Esophagus muscularis mucosa (tissue), 4 donors: ENCODE data around the gene PDS5A. TPM values are rescaled to one million over a fixed set of nuclear protein-coding genes. Genes with fewer than 3 reads are reported as not detected.

Source experiments
- DNase-seq: peaks from one replicate; pipeline ENCODE4 v3.0.0-alpha.2; 2017; ENCODE audit errors: extremely low spot score
- H3K27ac ChIP-seq, 4 donors: fragments of 200-600 bp; sonication (generic); replicated peaks in 1 of 4; 1 replicate in 3 of 4; 2 replicates in 1 of 4; pipeline ENCODE4 v1.5.1; 2016 to 2019; ENCODE audit warnings: mild to moderate bottlenecking in 1 of 4
- H3K27me3 ChIP-seq, 4 donors: fragments of 200-600 bp; sonication (generic); one replicate each; pipeline versions ENCODE4 v1.5.1 to v1.6.0; 2016 to 2019
- H3K36me3 ChIP-seq, 4 donors: fragments of 200-600 bp; sonication (generic); one replicate each; pipeline ENCODE4 v1.5.1; 2016 to 2019
- H3K4me1 ChIP-seq, 4 donors: fragments of 200-600 bp; sonication (generic); one replicate each; pipeline ENCODE4 v1.5.1; 2016 to 2019
- H3K4me3 ChIP-seq, 4 donors: fragments of 200-600 bp; sonication (generic); 1 replicate in 2 of 4; 2 replicates in 2 of 4; pipeline ENCODE4 v1.5.1; 2016 to 2019; ENCODE audit warnings: mild to moderate bottlenecking in 4 of 4, moderate library complexity in 1 of 4
- H3K9me3 ChIP-seq, 4 donors: fragments of 200-600 bp; sonication (generic); 1 replicate in 3 of 4; 2 replicates in 1 of 4; pipeline ENCODE4 v1.5.1; 2016 to 2019
- EP300 ChIP-seq: sonication (generic); formaldehyde crosslinking; IDR thresholded peaks from one replicate; pipeline ENCODE4 v1.6.1; 2017; ENCODE audit warnings: antibody characterized with exemption
- POLR2A ChIP-seq: fragments of 450-650 bp; IDR thresholded peaks from one replicate; pipeline ENCODE4 v1.6.1; 2017; ENCODE audit warnings: antibody characterized with exemption, moderate library complexity, mild to moderate bottlenecking, low read depth
- POLR2AphosphoS5 ChIP-seq, 2 donors: sonication (generic); formaldehyde crosslinking; IDR thresholded peaks; one replicate each; pipeline ENCODE4 v1.6.1; 2017; ENCODE audit warnings: antibody characterized with exemption in 2 of 2
- WGBS: methylation state at CpG from one replicate; pipeline ENCODE4 v1.1.5; 2018; 5-methylcytosine and 5-hydroxymethylcytosine counted together
- intact Hi-C: fragments of 100-400 bp; cut with DNase I; formaldehyde crosslinking; loops from one replicate; pipeline ENCODE4 v1.15.1; 2023
- total RNA-seq, 4 donors: library from RNA; depleted of rRNA; stranded (reverse); fragments of >200 nt; gene quantifications; one replicate each; pipeline versions ENCODE4 v1.1.0 to v1.2.1, GENCODE V29; 2016
- TF ChIP-seq, protein P1 (sequence below), 3 experiments: fragments of 200-600 bp in 2 of 3; fragments of 450-650 bp in 1 of 3; sonication (generic) in 2 of 3; IDR thresholded peaks; one replicate each; pipeline ENCODE4 v1.5.1; 2017 to 2019; ENCODE audit warnings: antibody characterized with exemption in 3 of 3, mild to moderate bottlenecking in 2 of 3, moderate library complexity in 1 of 3

Gene PDS5A
- total RNA-seq, 4 donors from 2014 or later: 48.2 to 56.1 (median 51.3) TPM

DNA sequence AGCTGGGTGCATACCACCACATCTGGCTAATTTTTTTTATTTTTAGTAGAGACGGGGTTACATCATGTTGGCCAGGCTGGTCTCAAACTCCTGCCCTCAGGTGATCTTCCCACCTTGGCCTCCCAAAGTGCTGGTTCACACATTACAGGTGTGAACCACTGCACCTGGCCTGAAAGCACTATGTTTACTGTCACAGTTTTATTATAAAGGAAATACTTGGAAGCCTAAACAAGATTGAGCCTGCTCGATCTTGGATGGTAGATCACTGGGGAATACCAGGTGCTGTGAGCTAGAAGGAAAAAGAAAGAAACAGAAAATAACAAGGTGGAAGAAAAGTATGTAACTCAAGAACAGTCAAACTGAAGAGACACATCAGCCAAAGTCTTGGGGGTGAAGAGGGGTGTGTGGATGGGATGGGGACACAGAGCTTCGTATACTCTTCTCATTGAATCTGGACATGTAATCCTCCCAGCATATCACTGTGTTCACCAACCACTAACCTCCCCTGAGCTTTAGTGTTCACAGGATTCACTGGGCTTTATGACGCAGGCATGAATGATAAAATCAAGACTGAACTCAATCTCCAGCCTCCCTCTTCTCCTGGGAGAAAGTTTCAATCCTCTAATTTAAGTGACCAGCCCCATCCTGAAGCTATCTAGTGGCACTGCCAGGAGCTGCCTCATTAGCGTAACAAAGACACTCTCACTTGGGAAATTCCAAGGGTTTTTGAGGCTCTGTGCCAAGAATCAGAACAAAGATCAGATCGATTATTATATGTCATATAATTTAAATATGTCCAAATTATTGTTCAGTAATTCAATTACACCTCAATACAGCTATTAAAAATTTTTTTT is 40.9 kb downstream of the PDS5A start:
- Histone ChIP-seq H3K9me3 (no peaks in the 10 kb centered on the region), H3K27ac (no peak overlapping the region), H3K27me3 (no peaks in the 10 kb centered on the region), H3K4me1 (peaks cover 17 to 32% (median 25%) of the 10 kb centered on the region in 4 donors), H3K4me3 (no peak overlapping the region), H3K36me3 (peaks cover 0 to 5% (median 0%) of the 10 kb centered on the region in 4 donors)
- DNase-seq: no peak
- no peak for TF ChIP-seq POLR2A
- TF ChIP-seq EP300: no peak
- TF ChIP-seq POLR2AphosphoS5 (IDR thresholded peaks at IDR 0.05): no peak
- TF ChIP-seq, protein P1, sequence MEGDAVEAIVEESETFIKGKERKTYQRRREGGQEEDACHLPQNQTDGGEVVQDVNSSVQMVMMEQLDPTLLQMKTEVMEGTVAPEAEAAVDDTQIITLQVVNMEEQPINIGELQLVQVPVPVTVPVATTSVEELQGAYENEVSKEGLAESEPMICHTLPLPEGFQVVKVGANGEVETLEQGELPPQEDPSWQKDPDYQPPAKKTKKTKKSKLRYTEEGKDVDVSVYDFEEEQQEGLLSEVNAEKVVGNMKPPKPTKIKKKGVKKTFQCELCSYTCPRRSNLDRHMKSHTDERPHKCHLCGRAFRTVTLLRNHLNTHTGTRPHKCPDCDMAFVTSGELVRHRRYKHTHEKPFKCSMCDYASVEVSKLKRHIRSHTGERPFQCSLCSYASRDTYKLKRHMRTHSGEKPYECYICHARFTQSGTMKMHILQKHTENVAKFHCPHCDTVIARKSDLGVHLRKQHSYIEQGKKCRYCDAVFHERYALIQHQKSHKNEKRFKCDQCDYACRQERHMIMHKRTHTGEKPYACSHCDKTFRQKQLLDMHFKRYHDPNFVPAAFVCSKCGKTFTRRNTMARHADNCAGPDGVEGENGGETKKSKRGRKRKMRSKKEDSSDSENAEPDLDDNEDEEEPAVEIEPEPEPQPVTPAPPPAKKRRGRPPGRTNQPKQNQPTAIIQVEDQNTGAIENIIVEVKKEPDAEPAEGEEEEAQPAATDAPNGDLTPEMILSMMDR (IDR thresholded peaks at IDR 0.05): no peak
- 92% methylated on average over 6 of the region's 6 CpGs for WGBS
- intact Hi-C loops: no loop called here

DNA sequence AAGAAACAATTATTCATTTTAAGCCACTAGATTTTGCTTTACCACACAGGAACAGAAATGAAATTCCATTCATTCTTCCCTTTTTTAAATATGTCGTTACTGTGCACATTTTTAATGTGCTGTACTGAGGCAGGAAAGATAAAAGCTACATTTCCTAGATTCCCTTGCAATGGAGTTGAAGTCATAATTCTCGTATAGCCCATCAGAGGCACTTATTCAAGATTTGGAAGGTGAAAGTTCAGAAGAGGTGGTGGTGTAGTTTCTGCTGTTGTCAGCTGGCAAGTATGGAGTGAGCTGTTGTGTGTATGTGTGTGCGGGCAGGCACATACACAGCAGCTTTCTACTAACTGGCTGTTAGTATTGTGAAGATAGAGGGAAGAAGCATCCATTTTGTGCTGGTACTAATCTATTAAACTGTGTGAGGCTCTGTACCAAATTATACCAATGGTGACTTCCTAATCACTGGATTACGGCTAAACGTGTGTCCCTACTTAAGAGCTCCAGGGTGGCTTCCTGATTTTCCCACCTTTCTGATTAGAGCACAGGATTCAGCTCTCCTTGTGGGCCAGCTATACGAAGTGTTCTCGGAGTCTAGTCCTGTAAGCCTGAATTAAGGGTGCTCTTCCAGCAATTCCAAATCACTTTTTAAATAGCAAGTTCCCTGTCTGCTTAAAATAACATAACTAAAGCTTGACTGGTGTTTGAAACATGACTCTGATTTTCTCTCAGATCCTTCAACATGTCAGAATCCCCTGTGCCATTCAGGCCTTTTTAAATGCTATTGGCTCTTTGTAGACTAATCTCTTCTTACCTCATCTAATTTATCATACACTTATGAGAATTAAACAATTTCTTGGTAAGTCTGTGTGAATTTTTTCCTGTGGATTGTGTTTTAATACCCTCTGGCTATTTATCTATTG is 43.8 kb downstream of the PDS5A start:
- TF ChIP-seq POLR2AphosphoS5 (IDR thresholded peaks at IDR 0.05): no peak
- TF ChIP-seq POLR2A: no peak
- TF ChIP-seq, protein P1 (IDR thresholded peaks at IDR 0.05): no peak
- TF ChIP-seq EP300: no peak
- peaks cover 0 to 5% (median 0%) of the 10 kb centered on the region in 4 donors for H3K36me3 ChIP-seq
- 29% methylated on average over 7 of the region's 7 CpGs for WGBS
- no peak overlapping the region for H3K4me3 ChIP-seq
- no peaks in the 10 kb centered on the region for H3K27me3 ChIP-seq
- H3K27ac ChIP-seq: no peak overlapping the region
- DNase-seq: no peak
- intact Hi-C loops: no loop called here
- peaks cover 16 to 27% (median 22%) of the 10 kb centered on the region in 4 donors for H3K4me1 ChIP-seq
- H3K9me3 ChIP-seq: no peaks in the 10 kb centered on the region

DNA sequence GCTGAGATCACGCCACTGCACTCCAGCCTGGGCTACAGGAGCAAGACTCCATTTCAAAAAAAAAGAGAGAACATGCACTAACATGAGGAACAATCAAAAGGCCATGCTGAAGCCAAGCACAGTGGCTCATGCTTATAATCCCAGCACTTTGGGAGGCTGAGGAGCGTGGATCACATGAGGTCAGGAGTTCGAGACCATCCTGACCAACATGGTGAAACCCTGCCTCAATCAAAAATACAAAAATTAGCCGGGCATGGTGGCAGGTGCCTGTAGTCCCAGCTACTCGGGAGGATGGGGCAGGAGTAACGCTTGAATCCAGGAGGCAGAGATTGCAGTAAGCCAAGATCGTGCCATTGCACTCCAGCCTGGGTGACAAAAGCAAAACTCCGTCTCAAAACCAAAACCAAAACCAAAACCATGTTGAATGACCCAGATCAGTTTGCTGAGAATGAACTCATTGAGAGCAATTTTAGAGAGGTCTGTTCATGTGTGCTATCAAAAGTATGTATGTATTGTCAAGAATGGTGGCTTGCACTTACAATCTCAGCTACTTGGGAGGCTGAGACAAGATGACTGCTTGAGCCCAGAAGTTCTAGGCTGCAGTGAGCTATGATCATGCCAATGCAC is 44.8 kb downstream of the PDS5A start:
- H3K4me1 ChIP-seq: peaks cover 16 to 30% (median 22%) of the 10 kb centered on the region in 4 donors
- WGBS: 91% methylated on average over 8 of the region's 8 CpGs
- intact Hi-C loops: no loop called here

DNA sequence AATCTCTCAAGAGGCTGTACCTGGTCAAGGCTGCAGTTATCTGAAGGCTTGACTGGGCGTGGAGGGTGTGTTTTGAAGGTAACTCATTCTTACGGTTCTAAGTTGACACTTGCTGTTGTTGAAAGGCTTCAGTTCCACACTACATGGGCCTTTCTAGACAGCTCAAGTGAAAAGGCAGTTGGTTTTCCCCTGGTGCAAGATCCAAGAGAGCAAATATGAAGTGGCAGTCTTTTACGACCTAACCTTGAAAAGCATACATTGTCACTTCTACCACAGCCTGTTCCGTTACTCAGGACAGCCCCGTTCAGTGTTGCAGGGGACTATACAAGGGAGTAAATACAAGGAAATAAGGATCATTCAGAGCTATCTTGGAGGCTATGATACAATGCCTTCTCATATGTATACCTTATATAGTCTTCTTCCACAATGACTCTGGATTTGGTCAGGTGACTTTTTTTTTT is 46.2 kb downstream of the PDS5A start:
- TF ChIP-seq POLR2AphosphoS5 (IDR thresholded peaks at IDR 0.05): no peak
- TF ChIP-seq, protein P1 (IDR thresholded peaks at IDR 0.05): no peak
- TF ChIP-seq POLR2A: no peak
- DNase-seq: no peak
- no peak overlapping the region for H3K27ac ChIP-seq
- no peaks in the 10 kb centered on the region for H3K9me3 ChIP-seq
- WGBS: 92% methylated on average over 5 of the region's 5 CpGs
- intact Hi-C loops: no loop called here
- no peak overlapping the region for H3K4me3 ChIP-seq
- peaks cover 0 to 10% (median 2%) of the 10 kb centered on the region in 4 donors for H3K36me3 ChIP-seq
- no peaks in the 10 kb centered on the region for H3K27me3 ChIP-seq
- peaks cover 16 to 28% (median 20%) of the 10 kb centered on the region in 4 donors for H3K4me1 ChIP-seq

More for the DNA sequence above, 44.8 kb downstream of the PDS5A start:
- no peak for DNase-seq
- H3K27me3 ChIP-seq: no peaks in the 10 kb centered on the region
- no peak overlapping the region for H3K4me3 ChIP-seq
- no peak for TF ChIP-seq POLR2AphosphoS5 (IDR thresholded peaks at IDR 0.05)
- no peak for TF ChIP-seq POLR2A
- TF ChIP-seq, protein P1 (IDR thresholded peaks at IDR 0.05): no peak
- TF ChIP-seq EP300: no peak
- H3K27ac ChIP-seq: no peak overlapping the region
- peaks cover 0 to 2% (median 0%) of the 10 kb centered on the region in 4 donors for H3K36me3 ChIP-seq
- H3K9me3 ChIP-seq: no peaks in the 10 kb centered on the region
